ENCODE data around the gene CORO7.
A peak's percentile ranks its signal among the peaks of the same experiment; 100 is the strongest.

CORO7 gene

DNA sequence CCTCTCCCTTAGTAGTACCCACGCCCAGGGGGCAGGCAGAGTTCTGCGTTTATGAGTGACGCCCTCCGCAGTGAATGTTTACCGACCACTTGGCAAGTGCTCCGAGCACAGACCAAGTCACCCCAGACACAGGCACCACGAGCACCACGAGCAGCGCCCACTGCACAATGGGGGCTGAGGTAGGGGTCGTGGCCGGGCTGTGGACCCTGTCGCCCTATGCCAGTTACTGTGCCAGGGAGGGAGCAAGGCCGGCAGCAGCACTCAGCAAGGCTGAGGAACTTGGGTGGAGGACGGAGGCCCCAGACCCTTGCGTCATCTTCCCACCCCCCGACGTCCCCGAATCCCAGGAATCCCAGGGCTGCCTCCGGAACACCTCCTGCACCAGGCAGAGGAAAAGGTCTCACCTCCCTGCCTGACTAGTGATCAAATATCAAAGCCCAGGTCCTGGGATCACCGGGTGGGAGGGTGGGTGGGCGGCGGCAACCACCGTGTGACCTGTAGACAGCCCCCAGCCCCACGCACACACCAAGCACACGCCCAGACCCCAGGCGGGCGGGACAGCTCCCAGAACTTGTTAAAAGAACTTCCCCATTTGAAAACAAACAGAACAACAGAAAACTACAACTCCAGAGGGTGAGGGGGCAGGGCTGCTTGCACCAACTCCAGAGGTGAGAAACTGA lies 39.4 kb downstream of the CORO7 start:
- H3K4me1 Mint-ChIP-seq (ENCODE audit: low read depth) = no peaks in the 10 kb centered on the region
- H3K27ac Mint-ChIP-seq = no peak overlapping the region
- no peak overlapping the region for H3K4me3 Mint-ChIP-seq
- H3K9me3 Mint-ChIP-seq = no peaks in the 10 kb centered on the region
- no peaks in the 10 kb centered on the region for H3K36me3 Mint-ChIP-seq (ENCODE audit: low read depth)
- no peaks in the 10 kb centered on the region for H3K27me3 Mint-ChIP-seq

DNA sequence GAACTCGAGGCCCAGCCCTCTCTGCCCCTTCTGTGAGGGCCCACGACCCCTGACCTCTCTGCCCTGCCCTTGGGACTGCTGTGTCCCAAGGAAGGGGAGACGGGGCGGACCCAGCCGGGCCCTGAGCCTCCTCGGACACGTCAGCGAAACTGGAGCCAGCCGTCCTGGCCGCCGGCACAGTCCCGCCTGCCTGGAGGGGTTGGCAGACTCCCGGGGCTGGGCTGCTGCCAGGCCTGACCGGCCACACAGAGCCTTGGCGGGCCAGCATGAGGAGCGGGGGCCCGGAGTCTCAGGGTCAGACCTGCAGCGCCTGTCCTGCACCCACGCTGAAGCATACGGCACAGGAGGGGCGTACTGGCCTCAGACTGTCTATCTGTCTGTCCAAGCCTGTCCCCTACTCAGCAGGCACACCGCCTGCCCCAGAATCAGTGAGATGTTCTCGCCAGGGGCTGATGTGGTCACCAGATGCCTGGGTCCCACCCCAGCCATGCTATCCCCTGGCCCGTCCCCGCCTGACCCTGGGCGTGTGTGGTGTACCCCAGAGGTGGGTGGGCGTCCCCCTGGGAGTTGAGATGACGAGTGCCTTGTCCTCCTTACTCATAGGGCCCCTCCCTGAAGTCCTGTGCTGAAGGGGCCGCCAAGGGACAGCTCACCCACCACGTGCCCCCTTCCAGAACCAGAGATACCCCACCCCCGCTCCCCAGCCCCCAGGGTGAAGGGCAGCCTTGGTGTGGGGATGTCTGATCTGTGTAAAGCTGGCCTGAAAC lies 40.1 kb downstream of the CORO7 start:
- H3K4me1 Mint-ChIP-seq (ENCODE audit: low read depth) = no peaks in the 10 kb centered on the region
- H3K27me3 Mint-ChIP-seq = no peaks in the 10 kb centered on the region
- no peak overlapping the region for H3K27ac Mint-ChIP-seq
- no peak overlapping the region for H3K4me3 Mint-ChIP-seq
- no peaks in the 10 kb centered on the region for H3K9me3 Mint-ChIP-seq
- H3K36me3 Mint-ChIP-seq (ENCODE audit: low read depth) = no peaks in the 10 kb centered on the region

DNA sequence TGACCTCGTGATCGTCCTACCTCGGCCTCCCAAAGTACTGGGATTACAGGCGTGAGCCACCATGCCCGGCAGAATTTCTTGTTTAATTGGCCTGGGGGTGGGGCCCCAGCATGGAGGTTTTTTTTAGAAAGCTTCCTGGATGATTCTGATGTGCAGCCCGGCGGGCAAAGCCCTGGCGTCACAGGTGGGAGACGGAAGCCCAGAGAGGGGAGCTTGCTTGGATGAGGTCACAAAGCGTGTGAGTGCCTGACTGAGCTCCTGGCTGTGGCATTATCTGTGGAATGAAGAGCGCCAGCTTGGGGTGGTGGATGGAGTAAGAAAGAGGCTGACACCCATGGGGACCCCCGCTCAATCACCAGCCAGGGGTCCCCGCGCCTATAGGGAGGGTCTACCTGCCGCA lies 40.7 kb downstream of the CORO7 start:
- no peak overlapping the region for H3K4me3 Mint-ChIP-seq
- H3K27me3 Mint-ChIP-seq = no peaks in the 10 kb centered on the region
- H3K4me1 Mint-ChIP-seq (ENCODE audit: low read depth) = no peaks in the 10 kb centered on the region
- no peaks in the 10 kb centered on the region for H3K9me3 Mint-ChIP-seq
- no peaks in the 10 kb centered on the region for H3K36me3 Mint-ChIP-seq (ENCODE audit: low read depth)
- H3K27ac Mint-ChIP-seq = no peak overlapping the region

DNA sequence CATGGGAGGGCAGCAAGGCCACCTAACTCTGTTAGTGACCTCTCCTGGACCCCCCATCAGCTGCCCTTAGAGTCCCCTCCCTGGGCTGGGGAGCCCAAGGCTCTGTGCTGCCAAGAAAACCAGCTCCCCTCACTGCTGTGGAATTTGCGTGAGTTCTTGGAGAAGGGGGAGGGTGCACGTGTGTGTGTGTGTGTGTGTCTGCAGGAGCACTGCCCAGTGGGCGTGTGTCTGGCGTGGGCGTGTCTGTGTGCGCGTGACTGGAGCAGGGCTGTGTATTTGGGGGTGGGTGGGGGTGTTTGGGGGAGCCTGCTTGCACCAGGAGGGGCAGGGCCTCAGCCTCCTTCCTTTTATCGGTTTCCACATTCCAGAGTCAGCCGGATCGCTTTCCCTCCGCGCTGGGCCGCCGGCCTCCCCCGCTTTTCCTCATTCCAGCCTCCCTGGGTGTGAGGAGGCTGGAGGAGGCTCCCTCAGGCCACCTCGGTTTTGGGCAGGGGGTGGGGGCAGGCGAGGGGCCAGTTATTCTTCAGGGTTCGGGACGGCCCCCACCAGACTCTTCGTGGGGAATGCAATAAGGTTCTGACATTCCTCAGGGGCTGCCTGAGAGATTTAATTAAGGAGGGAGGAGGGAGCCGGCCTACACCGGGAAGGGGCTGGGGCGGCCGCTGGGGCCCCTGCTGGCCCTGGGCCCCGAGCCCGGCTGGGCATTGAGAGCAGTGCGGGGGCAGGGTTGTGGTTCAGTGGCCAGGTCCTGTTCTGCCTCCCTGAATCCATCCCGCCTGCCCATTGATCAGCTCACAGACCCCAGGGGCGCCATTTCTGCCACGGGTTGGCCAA lies 42.3 kb downstream of the CORO7 start:
- Mint-ChIP-seq H3K36me3 (ENCODE audit: low read depth) (no peaks in the 10 kb centered on the region), H3K4me1 (ENCODE audit: low read depth) (no peaks in the 10 kb centered on the region), H3K9me3 (no peaks in the 10 kb centered on the region), H3K4me3 (no peak overlapping the region), H3K27ac (no peak overlapping the region), H3K27me3 (no peaks in the 10 kb centered on the region)

DNA sequence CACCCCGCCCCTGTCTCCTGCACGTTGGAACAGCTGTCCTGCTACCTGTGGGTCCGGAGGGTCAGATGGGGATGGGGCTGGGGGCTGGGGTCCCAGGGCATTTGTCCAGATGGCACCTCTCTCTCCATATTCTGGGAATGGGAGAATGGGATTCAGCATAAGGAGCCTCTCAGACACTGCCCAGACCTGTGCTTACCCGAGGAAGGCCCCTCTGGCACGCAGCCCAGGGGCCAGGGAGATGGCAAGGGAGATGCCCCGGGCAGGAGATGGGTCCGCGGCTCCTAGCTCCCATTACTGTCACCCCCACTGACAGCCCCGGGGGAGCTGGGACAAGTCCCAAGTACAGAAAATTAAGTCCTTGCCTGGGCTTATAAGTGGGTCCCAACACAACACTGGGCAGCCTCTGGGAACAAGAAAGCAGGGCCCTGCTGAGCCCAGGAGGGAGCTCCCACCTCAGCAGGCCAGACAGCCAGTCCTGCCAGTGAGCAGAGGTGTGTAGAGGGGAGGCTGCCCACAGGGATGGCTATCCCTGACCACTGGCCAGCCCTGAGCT lies 43.0 kb downstream of the CORO7 start:
- H3K27me3 Mint-ChIP-seq = no peaks in the 10 kb centered on the region
- no peaks in the 10 kb centered on the region for H3K9me3 Mint-ChIP-seq
- H3K36me3 Mint-ChIP-seq (ENCODE audit: low read depth) = no peaks in the 10 kb centered on the region
- H3K4me1 Mint-ChIP-seq (ENCODE audit: low read depth) = no peaks in the 10 kb centered on the region
- H3K4me3 Mint-ChIP-seq = no peak overlapping the region
- H3K27ac Mint-ChIP-seq = no peak overlapping the region

DNA sequence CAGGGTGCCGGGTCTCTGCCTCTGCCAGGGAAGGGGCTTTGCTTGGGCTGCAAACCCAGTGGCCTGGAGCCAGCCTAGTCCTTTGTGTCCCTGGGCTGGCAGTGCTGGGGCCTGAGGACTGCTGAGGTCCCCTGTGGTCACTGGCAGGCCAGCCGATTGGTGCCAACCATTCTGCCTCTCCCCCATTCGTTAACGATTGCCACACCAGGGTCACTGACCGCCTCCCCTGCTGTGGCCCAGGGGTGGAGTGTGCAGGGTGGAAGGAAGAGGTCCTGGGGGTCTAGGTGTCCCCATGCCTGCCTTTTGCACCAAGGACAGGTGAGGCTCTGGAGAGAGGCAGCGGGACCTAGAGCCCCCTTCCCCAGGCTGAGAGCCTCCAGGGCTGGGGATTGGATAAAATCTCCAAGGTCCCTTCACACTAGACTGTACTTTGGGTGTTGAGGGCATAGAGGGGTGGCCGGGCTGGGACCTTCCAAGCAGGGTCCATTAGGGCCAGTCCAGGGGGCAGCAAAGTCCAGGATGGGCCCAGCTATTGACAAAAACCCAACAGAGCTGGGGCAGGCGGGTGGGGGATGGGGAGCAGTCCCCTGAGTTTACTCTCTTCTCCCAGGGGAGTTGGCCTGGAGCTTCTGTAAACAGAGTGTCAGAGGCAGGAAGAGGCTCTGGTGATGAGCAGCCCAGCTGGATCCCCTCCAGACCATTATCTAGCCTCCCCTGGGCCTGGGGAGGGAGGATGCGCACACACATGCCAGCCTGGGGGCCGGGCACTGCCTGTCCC lies 43.6 kb downstream of the CORO7 start:
- no peak overlapping the region for H3K27ac Mint-ChIP-seq
- no peaks in the 10 kb centered on the region for H3K9me3 Mint-ChIP-seq
- no peaks in the 10 kb centered on the region for H3K4me1 Mint-ChIP-seq (ENCODE audit: low read depth)
- peaks cover under 1% of the 10 kb centered on the region for H3K36me3 Mint-ChIP-seq (ENCODE audit: low read depth)
- no peaks in the 10 kb centered on the region for H3K27me3 Mint-ChIP-seq
- no peak overlapping the region for H3K4me3 Mint-ChIP-seq

DNA sequence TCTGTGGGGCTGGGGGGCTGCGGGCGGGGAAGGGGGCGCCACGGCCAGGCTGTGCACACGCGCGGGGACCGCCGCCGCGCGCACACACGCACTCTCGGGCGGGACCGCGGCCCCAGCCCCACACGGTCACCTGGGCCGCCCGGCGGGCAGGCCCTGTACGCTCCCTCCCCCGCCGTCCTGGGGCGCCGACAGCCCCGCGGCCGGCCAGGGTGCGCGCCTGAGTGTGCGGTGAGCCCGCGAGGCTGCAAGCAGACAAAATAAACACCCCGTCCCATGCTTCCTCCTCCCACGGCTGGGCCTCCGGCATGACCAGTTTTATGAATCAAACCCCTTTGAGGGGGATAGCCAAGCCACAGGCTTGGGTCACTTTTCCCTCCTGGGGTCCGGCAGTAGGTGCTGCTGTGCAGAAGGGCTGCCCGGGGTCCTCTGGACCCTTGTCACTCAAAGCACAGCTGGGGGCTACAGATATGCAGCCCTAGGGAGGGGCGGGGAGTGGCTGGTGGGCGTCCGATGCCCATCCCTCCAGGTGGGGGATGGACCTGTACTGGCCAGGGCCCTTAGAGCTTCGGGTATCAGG lies 44.3 kb downstream of the CORO7 start:
- Mint-ChIP-seq H3K27ac (no peak overlapping the region), H3K36me3 (ENCODE audit: low read depth) (peaks cover 7% of the 10 kb centered on the region), H3K4me3 (peak overlapping the region; percentile 76), H3K27me3 (no peaks in the 10 kb centered on the region), H3K4me1 (ENCODE audit: low read depth) (no peaks in the 10 kb centered on the region), H3K9me3 (no peaks in the 10 kb centered on the region)

DNA sequence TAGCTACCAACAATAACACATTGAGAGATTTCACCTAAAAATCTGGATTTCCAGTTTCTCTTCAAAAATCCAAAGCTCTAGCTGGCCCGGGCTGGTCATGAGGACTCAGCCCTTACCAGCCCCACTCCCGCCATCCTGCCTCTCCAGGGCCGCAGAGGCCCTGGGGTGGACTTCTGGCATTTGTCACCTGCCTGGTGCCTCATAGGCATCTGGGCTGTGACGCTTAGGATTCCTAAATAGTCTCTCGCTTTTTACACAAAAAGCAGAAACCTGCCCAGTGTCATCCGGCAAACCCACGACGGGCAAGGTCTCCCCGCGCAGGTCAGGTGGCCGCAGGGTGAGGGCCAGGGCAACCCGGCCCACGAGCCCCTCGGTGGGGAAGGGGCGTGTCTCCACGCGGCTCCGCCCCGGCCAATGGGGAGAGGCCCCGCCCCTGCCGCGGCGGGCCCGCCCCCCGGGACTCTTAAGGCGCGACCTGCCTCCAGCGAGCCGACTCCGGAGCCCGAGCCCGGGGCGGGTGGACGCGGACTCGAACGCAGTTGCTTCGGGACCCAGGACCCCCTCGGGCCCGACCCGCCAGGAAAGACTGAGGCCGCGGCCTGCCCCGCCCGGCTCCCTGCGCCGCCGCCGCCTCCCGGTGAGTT lies 44.9 kb downstream of the CORO7 start, which contains the start of gene VASN:
VASN (plus strand) TSS at position 492 of the 644 bp plus-strand sequence. CDS start 9,030 bp downstream, outside the sequence.
- peaks cover 7% of the 10 kb centered on the region for H3K36me3 Mint-ChIP-seq (ENCODE audit: low read depth)
- H3K27ac Mint-ChIP-seq = no peak within 1 kb of the TSS
- H3K27me3 Mint-ChIP-seq = no peaks in the 10 kb centered on the region
- peak within 1 kb of the TSS; percentile 76 for H3K4me3 Mint-ChIP-seq
- H3K4me1 Mint-ChIP-seq (ENCODE audit: low read depth) = no peaks in the 10 kb centered on the region
- H3K9me3 Mint-ChIP-seq = no peaks in the 10 kb centered on the region

DNA sequence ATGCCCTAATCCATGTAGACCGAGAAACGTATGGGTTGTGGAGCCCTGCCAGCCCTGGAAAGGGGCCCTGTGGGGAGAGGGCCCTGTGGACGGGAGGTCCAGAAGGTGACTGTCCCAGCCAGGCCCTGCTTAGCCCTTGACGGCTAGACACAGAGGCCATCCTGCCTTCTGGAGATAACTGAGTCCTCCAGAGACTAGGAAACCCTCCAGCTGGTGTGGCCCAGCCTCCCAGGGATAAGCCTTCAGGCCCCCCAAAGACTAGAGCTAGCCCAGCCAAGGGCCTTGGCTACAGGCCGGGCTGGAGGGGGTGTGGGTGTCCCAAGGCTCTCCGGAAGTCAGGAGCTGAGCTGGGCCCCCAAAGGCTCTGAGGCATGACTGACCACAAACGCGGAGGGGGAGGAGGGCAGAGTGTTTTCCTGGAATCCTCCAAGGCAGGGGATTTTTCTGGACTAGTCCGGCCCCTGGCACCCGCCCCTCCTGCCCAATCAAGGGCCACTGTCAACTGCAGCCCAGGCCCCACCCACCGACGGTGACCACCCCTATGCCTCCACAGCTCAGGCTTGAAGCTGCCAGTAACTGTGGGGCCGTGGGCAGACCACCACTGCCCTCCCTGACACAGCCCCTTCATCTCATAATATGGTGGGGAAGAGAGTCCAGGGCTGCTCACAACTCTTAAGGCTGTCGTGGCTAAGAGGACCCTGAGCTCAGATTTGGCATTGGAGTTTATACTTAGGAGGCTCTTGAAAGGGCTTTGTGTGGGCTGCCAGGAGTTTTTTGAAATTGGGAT lies 45.6 kb downstream of the CORO7 start:
- Mint-ChIP-seq H3K4me1 (ENCODE audit: low read depth) (no peaks in the 10 kb centered on the region), H3K36me3 (ENCODE audit: low read depth) (peaks cover 7% of the 10 kb centered on the region), H3K27me3 (no peaks in the 10 kb centered on the region), H3K9me3 (no peaks in the 10 kb centered on the region), H3K27ac (no peak overlapping the region), H3K4me3 (no peak overlapping the region)

DNA sequence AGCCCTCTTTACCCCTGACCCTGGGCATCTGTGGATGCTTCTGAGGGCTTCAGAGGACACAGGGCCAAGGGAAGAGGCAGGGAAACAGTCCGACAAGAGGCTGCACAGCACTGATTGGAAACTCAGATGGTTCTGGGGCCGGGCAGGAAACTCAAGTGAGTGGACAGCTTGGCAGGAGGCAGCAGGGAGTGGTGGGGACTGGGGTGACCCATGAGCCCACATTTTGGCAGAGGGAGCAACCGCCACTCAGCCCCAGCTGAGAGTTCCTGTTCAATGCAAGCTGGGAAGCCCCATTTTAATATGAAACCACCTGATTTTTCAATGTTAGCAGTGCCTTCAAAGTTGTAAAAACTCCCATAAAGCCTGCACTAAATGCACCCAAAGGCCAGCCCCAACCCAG lies 46.2 kb downstream of the CORO7 start:
- Mint-ChIP-seq H3K27ac (no peak overlapping the region), H3K4me1 (ENCODE audit: low read depth) (no peaks in the 10 kb centered on the region), H3K36me3 (ENCODE audit: low read depth) (peaks cover 7% of the 10 kb centered on the region), H3K27me3 (no peaks in the 10 kb centered on the region), H3K9me3 (no peaks in the 10 kb centered on the region), H3K4me3 (no peak overlapping the region)

DNA sequence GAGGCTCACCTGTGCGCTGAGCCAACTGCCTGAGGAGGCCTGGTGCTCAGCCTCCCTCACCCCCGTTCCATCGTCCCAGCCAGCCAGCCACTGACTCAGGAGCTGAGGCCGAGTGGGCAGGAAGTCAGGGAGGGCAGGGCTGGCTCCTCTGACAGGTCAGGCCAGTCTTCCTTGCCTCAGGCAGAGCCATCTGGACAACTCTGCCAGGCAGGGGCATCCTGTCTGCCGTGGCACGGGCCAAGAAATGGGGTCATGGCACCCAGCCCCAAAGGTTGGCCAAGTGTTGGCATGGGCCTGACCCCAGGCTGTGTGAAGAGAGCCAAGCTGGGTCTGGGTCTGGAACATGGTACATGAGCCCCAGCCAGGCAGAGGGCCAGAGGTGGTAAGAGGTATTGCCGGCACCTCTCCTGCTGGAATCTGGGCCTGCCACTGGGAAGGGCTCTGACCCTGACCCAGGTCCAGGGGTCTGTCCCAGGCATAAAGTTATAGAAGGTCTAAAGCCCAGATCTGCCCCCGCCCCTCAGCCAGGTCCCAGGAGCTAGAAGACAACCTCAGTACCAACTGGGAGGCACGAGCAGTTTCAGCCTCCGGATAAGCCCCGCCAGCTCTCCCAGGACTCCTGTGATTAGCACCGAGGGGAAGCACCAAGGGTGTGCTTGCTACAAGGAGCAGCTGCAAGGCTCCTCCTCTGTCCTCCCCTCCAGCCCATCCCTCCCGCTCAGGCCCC lies 47.2 kb downstream of the CORO7 start:
- H3K27me3 Mint-ChIP-seq = no peaks in the 10 kb centered on the region
- H3K9me3 Mint-ChIP-seq = no peaks in the 10 kb centered on the region
- H3K27ac Mint-ChIP-seq = no peak overlapping the region
- H3K4me3 Mint-ChIP-seq = no peak overlapping the region
- H3K36me3 Mint-ChIP-seq (ENCODE audit: low read depth) = peaks cover 7% of the 10 kb centered on the region
- no peaks in the 10 kb centered on the region for H3K4me1 Mint-ChIP-seq (ENCODE audit: low read depth)

DNA sequence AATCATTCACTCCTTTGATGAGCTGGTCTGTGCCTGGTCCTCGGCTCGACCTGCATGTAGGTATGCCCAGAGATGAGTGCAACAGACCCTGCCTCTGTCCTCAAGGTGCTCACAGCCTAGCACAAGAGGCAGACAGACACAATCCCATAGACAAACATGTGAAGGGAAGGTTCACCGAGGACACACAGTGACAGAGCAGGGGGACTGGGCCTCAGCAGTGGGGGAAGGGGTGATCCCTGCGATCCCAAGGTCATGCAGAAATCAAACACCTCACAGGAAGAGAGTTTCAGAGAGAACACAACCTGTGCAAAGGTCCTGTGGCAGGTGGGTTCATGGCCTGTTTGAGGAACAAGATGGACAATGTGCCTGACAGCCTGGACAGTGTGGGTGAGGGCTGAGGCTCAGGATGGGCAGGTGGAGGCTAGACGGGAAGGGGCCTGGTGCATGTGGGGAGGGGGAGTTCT lies 49.0 kb downstream of the CORO7 start:
- Mint-ChIP-seq H3K4me3 (no peak overlapping the region), H3K9me3 (no peaks in the 10 kb centered on the region), H3K27ac (peak overlapping the region; percentile 75), H3K36me3 (ENCODE audit: low read depth) (peaks cover 12% of the 10 kb centered on the region), H3K4me1 (ENCODE audit: low read depth) (no peaks in the 10 kb centered on the region), H3K27me3 (no peaks in the 10 kb centered on the region)
